HG03103 (cell line): ENCODE data around the gene C10orf105.

Experiments
- ATAC-seq: cut with Tn5 transposase; IDR thresholded peaks from one replicate; pipeline ENCODE4 v1.9.1; 2021; ENCODE audit warnings: low read depth; ENCODE audit not compliant: unreplicated experiment

The C10orf105 gene

DNA sequence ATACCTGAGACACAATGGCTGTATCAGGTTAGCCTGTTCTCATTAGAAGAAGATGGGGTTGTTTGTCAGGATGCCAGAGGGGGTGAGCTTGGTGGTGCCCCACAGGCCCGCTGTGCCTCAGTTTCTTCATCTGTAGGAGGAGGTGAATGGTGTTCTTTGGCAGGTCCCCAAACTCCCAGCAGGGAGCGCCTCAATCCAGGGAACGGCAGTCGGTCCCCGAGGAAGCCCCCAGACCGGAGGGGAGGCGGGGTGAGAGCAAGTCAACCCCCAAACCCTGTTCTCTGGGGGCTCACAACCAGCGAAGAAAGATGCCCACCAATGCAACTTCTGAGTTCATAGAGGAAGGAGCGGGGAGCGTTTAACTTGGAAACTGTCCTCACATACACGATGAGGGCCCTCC lies 16.0 kb downstream of the C10orf105 start:
- no peak for ATAC-seq

DNA sequence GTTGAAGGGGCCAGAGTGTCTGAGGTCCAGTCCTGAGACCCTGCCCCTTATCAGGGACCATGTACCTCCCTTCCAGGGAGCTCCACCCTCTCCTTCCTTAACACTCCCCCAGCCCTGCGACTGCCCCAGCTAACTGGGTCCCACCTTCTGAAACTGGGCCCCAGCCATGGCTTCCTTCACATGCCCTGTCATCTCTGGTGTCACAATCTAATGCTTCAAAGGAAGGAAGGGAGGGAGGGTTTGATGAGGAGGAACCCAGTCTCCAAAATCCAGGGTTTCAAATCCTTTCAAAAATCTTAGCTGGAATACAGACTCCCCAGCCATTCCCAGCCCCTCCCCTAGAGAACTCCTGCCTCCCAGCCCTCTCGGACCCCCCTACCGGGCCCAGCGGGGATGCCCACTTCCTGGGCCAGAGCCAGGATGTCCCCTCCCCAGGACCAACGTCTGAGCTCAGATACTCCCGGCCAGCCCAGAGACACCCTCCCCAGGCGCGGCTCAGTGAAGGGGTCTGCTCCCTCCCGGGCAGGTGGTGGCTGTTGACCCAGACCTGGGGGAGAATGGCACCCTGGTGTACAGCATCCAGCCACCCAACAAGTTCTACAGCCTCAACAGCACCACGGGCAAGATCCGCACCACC lies 18.0 kb downstream of the C10orf105 start:
- ATAC-seq = no peak

DNA sequence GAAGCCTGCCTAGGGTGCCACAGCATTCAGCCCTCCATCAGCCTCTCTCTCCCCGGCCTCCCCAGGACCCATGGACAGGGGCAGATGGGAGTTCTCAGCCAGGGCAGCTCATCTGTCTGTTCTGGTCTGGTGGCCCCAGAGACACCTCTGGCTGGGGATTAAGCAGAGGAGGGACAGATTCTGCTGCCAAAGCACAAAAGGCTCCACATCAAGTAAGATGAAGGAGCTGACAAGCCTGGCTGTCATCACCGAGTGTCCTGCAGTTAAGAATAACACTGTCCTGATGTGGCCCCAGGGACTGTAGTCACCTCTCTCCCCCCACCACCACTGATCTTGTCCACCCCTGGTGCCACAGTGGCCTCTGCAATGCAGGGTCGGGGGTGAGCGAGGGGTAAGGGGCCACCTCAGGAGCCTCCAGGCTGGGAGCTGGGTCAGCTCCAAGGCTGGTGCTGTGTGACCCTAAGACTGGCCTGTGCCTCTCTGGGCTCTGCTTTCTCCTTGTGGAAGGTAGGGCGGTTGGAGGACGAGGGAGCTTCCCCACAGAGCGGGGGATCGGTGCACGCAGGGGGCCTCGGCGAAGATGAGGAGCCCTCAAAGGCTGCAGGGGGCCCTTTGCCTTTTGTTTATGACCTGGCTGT lies 18.7 kb downstream of the C10orf105 start:
- ATAC-seq = no peak

DNA sequence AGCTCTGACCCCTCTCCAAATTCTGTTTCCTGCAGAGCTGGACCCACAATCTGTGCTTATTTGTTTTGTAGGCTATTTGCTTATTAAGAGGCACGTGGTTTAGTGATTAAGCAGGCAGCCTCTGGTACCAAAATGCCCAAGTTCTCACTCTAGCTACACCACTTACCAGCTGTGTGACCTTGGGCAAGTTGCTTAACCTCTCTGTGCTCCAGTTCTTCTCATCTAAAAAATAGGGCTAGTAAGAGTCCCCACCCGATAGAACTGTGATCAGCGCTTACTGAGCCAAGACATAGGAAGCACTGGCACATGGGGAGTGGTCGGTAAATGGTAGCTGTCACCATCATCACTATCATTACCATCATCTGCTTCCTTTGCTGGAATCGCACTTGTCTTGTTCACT lies 20.8 kb downstream of the C10orf105 start:
- ATAC-seq = no peak

DNA sequence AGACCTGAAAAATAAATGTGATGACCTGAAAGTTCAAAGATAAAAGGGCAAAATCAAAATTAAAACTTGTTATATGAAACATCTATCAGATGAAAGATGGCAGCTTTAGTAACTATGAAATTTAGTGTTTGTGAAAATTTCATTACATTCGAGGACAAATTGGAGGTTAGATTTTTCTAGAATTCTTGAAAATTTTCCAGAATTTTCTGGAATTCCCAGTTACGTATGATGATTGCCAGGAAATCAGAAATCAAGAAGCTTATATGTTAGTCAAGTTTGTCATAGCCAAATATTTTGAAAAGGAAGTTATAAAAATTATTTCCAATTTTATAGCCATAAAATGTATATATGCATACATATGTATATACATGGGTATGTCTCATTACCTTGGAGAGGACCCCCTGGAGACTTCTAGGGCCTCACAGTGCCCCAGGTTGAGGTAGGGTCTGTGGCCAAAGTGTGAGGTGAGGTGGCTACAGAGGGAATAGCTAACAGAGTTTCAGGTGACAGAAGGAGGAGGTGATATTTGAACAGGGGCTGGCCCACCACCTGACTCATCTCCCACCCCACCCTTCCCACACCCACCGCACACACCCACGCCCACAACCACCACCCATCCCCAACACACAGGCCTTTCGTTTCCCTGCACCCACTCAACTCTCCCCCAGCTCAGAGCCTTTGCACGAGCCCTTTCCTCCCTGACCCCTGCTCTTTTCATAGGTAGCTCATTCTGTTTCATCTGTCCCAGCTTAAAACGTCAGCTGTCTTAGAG lies 21.5 kb downstream of the C10orf105 start:
- no peak for ATAC-seq

DNA sequence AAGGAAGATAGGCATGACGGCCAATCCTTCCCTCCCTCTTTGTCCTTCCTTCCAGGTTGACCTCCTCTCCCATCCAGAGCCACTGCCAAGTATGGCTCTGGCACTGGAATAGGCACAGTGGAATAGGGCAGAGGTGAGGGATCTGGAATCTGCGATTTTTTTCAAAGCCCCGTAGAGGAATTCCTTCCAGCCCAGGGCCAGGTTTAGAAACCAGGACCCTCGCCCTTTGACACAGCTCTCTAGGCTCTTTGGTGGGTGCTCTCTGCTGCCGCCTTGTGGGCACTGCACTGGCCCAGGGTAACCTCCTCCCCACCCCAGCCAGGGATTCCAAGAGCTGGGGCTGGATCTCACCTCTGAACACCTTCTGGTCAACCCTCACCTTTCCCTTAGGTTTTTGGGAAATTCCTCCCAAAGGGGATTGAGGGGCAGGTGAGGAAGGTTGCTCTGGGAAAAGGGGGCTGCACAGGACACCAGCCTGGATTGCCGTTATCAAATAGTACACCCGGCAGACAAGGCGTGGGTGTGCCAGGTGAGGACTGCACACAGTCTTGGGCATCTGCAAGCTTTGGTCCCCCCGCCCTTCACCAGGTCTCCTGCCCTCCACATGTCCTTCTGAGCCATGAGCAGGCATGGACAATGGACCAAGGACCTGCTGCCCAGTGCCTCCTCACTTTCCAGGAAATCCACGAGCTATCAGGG lies 22.8 kb downstream of the C10orf105 start:
- no peak for ATAC-seq

DNA sequence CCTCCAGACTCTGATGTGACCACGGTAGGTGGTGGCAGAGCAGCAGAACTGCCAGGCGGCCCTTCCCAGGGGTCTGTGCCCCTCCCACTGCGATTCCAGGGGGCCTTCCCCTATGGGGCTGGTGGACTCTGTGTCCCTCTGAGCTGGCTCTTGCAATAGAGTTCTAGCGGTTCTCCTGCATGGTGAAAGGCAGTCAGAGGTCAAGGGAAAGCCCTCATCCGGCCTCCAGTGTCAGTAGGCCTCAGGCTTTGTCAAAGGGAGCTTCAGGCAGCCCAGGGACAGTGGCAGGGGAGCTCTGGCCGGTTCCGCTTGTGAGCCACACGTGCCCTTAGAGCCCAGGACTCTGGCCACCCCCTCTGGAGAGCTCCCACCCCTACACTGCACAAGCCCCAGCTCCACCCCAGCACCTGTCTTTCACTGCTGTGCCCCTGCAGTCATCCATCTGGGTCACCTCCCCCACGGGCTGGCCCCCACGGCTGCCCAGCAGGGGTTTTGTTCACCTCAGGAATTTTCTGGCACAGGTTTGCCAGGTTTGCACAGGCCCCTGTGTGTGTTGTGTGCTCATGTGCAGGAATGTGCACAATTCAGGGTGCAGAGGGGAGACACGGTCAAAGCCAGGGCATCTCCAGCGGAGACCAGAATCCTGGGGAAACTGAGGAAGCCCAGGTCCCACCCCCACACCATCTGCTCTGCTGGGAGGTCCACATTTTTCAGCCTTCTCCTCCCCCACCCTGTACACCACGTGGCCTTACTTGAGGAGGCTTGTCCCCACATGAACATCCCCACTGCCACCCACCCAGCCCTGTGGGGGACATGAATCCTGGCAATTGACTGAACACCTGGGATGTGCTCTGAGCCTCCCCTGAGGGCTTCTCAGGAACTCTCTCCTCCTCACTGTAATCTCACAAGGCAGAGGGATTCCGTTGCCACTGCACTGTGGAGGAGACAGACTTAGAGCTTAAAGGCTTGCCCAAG lies 23.8 kb downstream of the C10orf105 start:
- ATAC-seq = no peak

DNA sequence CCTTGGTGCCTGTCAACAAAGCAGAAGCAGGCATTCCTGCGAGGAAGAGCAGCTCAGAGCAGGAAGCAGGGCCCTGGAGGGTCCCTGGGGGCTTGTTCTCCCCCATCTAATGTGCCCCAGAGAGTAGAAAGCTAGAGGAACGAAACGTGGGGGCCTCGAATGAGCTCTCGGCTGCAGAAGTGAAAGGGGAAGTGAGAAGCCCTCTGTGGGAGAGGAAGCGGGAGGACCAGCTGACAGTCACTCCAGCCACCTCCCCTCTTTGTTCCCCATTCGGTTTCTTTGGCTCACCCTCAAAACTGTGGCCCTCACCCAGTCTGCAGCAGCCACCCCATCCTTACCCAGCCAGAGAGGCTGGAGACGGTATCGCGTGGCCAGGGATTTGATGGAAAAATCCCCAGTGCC lies 25.0 kb downstream of the C10orf105 start:
- peak; percentile 73 for ATAC-seq

DNA sequence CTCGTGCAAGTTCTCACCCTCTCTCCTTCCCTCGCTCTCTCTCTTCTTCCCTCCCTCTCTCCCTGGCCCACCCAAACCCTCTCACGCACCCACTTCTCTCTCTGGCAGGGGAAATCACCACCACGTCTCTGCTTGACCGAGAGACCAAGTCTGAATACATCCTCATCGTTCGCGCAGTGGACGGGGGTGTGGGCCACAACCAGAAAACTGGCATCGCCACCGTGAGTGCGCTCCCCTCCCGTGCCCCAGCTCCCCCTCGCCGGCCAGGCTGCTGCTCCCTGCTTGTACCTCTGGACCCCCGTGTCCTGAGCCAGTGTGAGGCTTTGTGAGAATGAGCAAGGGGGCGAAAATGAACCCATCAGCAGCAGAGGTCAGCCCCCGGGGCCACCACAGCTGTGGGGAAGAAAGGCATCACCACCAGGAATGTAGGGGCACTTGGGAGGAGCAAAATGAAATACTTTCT lies 25.5 kb downstream of the C10orf105 start:
- ATAC-seq = no peak

DNA sequence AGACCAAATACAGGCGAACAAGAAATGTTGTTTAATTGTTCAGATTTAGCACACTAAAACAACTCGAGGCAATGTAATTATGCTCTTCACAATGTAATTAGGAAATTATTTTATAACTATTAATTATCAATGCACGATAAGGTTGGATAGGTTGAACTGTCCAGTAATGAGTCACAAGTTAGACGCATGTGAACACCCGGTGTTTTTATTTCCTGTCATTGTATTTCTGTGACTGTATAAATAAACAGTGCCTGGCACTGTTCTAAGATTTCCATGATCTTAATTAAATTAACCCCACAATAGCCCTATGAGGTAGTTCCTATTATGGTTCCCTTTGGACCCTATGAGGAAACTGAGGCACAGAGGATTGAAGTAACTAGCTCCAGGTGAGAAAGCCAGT lies 26.2 kb downstream of the C10orf105 start:
- no peak for ATAC-seq

DNA sequence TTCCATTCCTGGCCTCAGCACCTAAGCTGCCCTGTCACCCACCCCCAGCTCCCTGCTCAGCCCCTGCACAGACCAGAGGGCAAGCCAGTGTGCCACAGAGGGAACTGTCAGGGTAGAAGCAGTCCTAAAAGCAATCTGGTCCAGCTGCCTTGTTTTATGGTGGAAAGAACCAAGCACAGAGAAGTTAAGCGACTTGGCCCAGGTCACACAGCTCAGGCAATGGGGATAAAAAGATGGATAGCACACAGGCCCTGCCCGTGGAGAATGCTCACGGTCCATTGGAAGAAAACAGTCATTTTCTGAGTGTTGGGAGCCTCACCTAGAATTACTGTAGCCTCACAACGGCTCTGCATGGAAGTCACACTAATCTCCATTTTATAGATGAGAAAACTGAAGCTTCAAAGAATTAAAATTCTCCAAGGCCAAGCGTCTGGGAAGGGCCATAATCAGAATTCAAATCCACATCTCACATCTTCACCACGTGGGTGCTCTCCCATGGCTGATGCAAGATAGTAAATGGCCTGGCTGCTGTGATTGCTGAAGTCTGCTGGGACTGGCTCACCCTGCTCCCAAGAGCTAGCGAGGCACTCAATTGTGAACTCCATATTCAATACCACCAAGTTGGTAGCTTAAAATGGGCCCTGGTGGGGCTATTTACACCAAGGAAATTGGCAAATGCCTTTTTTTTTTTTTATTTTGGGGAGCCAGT lies 26.8 kb downstream of the C10orf105 start:
- ATAC-seq = no peak

DNA sequence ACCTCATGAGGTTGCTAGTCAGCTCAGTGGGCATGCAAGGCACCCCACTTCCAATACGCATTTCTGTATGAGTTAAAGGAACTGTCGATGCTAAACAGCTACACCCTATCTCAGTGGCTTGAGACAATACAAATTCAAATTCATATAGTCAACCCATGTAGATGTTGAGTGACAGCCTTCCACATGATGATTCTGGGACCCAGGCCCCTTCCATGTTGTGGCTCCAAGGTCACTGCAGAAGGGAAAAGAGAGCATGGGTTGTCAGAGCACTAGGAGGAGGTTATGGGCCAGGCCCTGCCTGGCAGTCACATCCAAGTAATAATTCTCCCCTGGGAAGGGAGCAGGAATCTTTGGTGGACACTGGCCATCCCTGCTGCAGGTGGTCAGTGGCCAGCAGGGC lies 28.2 kb downstream of the C10orf105 start:
- no peak for ATAC-seq

DNA sequence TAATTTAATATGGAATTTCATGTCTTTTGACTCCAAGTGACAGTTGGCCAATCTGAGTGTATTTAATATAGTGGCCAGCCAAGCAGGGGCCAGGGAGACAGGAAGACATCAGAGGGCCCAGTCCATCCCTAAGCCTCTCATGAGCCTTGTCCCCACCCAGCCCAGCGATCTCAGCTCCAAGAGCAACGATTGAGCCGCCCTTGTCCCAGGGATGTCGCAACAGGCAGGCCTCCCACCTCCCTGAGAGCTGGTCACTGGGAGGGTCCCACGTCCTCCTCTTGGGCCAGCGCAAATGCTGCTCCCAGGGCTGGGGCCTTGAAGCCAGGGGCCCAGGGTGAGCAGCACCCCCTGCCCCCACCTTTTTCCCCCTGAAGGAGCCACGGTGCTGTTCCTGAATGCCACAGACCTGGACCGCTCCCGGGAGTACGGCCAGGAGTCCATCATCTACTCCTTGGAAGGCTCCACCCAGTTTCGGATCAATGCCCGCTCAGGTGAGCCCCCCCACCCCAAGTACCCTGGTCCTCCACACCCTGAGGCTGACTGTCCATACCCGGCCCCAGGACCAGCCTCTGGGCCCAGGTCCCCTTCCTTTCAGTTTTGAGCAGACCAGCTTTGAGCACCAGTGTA lies 29.4 kb downstream of the C10orf105 start:
- ATAC-seq = no peak

DNA sequence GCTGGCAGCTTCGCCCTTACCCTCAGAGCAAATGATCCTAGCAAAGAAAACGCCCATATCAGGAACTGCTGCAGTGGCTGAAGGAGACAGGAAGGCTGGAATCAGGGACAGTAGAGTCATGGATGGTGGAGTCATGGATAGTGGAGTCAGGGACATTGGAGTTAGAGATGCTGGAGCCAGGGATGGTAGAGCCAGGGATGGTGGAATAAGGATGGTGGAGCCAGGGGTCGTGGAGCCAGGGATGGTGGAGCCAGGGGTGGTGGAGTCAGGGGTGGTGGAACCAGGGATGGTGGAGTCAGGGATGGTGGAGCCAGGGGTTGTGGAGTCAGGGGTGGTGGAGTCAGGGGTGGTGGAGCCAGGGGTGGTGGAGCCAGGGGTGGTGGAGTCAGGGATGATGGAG lies 31.3 kb downstream of the C10orf105 start:
- ATAC-seq = no peak

DNA sequence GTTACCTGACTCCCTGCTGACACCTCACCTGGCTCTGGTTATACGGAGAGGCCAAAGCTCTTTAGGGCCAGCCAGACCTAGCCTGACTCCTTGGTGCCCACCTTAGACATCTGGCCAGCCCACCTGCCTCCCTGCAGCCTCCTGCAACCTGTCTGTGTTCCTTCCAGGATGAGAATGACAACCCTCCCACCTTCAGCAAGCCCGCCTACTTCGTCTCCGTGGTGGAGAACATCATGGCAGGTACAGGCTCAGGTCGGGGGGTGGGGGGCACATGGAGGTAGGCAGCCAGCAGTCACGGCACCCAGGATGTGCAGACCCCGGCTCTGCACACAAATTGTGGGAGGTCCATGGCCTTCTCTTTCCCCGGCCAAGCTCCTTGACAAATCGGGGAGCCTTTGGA lies 32.1 kb downstream of the C10orf105 start:
- no peak for ATAC-seq

DNA sequence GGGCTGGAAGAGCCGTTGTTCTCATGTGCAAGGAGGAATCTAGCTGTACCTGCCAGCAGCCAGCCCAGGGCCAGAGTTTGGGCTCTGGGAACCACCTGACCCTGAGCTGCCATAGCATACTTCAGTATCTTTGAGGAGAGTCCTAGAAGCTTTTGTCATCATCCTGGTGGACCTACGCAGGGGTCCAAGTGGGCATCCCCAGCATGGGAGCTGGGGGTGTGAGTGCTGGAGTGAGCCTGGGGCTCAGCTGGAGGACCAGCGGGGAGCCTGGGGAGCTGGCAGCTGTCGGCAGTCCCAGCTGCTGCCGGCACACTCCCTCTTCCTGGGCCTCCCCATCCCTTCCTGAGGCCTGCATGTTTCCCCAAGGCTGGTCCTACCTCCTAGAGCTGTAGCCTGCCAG lies 32.5 kb downstream of the C10orf105 start:
- no peak for ATAC-seq

DNA sequence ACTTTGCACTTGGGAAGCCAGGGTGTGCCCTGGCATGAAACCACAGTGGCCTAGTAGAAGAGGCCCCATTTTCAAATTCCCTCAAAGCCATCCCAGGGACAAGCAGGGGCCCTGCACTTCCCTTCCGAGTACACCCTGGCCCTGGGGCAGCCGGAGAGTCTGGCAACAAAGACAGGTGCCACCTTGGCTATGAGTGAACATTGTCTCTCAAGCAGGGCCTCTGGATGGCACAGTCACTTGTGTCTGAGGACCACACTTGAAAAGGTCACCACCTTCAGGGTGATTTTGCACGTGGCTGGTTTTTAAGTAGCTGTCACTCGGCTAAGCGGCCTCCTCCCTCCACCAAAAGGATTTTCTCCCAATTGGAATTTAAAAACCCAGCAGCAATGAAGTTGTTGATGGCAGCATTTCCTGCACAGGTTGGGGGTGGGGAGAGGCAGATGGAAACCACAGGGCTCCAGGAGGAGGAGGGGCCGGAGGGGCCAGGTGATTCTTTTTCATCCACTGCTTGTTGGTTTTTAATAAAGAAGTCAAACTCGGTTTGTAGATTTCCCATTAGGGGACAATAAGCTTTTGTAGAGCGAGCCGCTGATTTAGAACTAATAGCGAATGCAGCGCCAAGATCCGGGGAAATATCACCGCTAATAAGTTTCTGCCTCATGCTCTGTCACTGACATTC lies 33.9 kb downstream of the C10orf105 start:
- ATAC-seq = no peak

DNA sequence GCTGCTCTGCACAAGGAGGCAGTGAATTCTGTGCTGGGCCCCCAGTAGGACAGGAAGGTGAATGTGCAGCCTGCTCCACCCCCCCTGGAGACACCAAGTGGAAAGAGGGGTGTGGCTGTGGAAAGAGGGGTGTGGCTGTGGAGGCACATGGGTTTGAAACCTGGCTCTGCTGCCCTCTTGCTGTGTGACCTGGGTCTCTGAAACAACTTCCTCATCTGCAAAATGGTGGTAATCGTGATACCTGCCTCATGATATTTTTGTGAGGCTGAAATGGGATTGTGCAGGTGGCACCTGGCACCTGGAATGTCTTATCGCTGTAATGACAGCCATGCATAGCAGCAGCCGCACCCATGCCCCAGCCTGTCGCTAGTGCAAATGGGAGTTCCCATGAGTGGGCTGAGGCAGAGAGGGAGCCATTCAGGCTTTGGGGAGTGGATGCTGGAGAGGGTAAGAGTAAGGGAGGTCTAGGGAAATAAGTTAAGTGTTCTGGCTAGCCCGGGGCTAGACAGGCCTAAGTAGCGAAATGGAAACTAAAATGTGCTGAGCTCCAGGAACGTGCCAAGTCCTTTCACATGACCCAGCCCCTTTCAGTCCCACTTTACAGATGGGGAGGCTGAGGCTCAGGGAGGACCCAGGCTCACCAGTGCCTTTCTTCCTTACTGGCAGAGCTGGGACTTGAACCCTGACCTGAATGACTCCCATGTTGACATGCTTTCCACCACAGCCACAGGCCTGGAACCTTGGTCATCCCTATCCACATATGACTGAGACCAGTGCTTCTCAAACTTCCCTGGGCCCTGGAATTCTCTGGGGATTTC lies 35.0 kb downstream of the C10orf105 start:
- ATAC-seq = no peak
